ENCODE results near the gene PLXNB2. TPM values are rescaled to one million over a fixed set of nuclear protein-coding genes. Genes with fewer than 3 reads are reported as not detected.

The PLXNB2 gene
- polyA plus RNA-seq, 1 experiment = 68.0 TPM

- Histone ChIP-seq H3K27ac (ENCODE audit: low read depth, low read length) (no peak overlapping the region), H3K4me3 (ENCODE audit: low read depth, low read length) (no peak overlapping the region), H3K27me3 (ENCODE audit: control insufficient read depth, insufficient read depth, low read length) (no peaks in the 10 kb centered on the region), H3K9me3 (ENCODE audit: control insufficient read depth, insufficient read depth, low read length) (no peaks in the 10 kb centered on the region)
- CTCF ChIA-PET = no interaction called here
- no peak for DNase-seq (ENCODE audit: low read depth, low spot score)
- TF ChIP-seq, protein P1, sequence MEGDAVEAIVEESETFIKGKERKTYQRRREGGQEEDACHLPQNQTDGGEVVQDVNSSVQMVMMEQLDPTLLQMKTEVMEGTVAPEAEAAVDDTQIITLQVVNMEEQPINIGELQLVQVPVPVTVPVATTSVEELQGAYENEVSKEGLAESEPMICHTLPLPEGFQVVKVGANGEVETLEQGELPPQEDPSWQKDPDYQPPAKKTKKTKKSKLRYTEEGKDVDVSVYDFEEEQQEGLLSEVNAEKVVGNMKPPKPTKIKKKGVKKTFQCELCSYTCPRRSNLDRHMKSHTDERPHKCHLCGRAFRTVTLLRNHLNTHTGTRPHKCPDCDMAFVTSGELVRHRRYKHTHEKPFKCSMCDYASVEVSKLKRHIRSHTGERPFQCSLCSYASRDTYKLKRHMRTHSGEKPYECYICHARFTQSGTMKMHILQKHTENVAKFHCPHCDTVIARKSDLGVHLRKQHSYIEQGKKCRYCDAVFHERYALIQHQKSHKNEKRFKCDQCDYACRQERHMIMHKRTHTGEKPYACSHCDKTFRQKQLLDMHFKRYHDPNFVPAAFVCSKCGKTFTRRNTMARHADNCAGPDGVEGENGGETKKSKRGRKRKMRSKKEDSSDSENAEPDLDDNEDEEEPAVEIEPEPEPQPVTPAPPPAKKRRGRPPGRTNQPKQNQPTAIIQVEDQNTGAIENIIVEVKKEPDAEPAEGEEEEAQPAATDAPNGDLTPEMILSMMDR (IDR thresholded peaks at IDR 0.05; ENCODE audit: low read depth, low read length) = no peak
- POLR2A ChIA-PET = no interaction called here
Measured at GRCh38 chr22:50346470-50346869, 39.0 kb upstream of the PLXNB2 start.

DNA sequence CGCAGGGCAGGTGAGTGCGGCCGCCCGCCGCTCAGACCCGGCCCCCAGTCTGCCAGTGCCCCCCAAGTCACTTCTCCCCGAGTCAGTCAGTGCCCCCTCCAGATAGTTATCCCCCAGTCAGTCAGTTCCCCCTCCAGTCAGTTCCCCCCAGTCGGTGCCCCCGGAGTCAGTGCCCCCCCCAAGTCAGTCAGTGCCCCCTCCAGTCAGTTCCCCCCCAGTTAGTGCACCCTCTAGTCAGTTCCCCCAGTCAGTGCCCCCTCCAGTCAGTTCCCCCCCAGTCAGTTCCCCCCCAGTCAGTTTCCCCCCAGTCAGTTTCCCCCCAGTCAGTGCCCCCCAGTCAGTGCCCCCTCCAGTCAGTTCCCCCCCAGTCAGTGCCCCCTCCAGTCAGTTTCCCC lies 36.1 kb upstream of the PLXNB2 start:
- Histone ChIP-seq H3K27ac (ENCODE audit: low read depth, low read length) (no peak overlapping the region), H3K4me3 (ENCODE audit: low read depth, low read length) (peak overlapping the region; percentile 73), H3K9me3 (ENCODE audit: control insufficient read depth, insufficient read depth, low read length) (no peaks in the 10 kb centered on the region; the same call in 1 of the 2 replicates), H3K27me3 (ENCODE audit: control insufficient read depth, insufficient read depth, low read length) (no peaks in the 10 kb centered on the region)
- ChIA-PET POLR2A (no interaction called here), CTCF (no interaction called here)
- no peak for DNase-seq (ENCODE audit: low read depth, low spot score)
- TF ChIP-seq, protein P1 (IDR thresholded peaks at IDR 0.05; ENCODE audit: low read depth, low read length) = no peak

DNA sequence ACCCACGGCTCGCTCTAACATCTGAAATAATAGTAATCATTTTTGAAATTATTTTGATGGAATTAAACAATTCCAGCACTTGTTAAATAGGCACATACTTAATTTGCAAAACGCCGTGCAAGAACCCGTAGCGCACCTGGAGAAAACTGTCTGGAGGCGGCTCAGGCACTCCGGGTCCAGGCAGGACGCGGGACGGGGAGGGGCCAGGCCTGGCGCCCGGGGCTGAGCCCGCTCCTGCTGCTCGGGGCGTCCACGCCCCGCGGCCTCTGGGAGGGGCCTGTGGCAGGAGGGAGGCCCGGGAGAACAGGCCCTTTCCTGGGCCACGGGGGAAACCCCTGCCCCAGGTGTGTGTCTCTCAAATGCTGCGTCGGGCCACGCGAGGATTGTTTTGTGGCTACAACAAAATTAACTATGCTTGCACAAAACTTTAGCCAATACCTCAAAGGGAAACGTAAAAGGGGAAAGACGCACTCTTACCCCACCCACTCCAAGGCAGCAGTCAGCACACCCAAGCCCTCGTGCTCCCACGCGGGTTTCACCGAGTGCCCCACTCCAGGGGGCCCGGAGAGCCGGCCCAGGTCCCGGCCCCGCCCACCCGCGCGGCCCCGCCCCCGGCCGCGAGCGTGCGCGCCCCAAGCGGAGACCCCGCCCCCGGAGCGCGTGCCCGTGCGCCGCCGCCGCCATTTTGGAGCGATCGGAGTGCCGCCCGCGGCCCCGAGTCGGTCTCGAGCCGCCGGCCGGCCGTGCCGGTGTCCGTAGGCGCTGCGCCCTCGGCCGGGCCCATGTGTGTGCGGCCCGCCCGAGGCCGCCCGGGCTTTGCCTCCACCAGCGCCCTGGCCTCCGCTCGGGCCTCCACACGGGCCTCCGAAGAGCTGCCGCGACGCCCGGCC lies 35.5 kb upstream of the PLXNB2 start, which contains the start of gene PPP6R2:
Gene PPP6R2, plus strand, starts transcription at position 677 of the 890 bp plus-strand sequence. CDS start 50,582 bp downstream, outside the sequence.
- TF ChIP-seq, protein P1 (IDR thresholded peaks at IDR 0.05; ENCODE audit: low read depth, low read length) = no peak
- H3K27ac ChIP-seq (ENCODE audit: low read depth, low read length) = peak within 1 kb of the TSS; percentile 39
- POLR2A ChIA-PET = no interaction called here
- H3K4me3 ChIP-seq (ENCODE audit: low read depth, low read length) = peak within 1 kb of the TSS; percentile 73
- CTCF ChIA-PET = interaction anchor here (0.5 to 2.6 kb wide), 12 partner anchors 10 to 112 kb away, joined by 3 to 25 read pairs (median 6); partner anchors contain the start of gene HDAC10
- no peaks in the 10 kb centered on the region; the same call in 1 of the 2 replicates for H3K9me3 ChIP-seq (ENCODE audit: control insufficient read depth, insufficient read depth, low read length)
- no peaks in the 10 kb centered on the region for H3K27me3 ChIP-seq (ENCODE audit: control insufficient read depth, insufficient read depth, low read length)
- no peak for DNase-seq (ENCODE audit: low read depth, low spot score)

- peak; percentile 61 for DNase-seq (ENCODE audit: low read depth, low spot score)
- Histone ChIP-seq H3K27me3 (ENCODE audit: control insufficient read depth, insufficient read depth, low read length) (no peaks in the 10 kb centered on the region), H3K9me3 (ENCODE audit: control insufficient read depth, insufficient read depth, low read length) (no peaks in the 10 kb centered on the region; the same call in 1 of the 2 replicates), H3K27ac (ENCODE audit: low read depth, low read length) (peak overlapping the region; percentile 21), H3K4me3 (ENCODE audit: low read depth, low read length) (peak overlapping the region; percentile 72)
- CTCF ChIA-PET = interaction anchor here (0.5 to 2.6 kb wide), 24 partner anchors 9 to 111 kb away, joined by 3 to 25 read pairs (median 4); partner anchors contain the start of genes HDAC10 and TUBGCP6
- POLR2A ChIA-PET = interaction anchor here (0.8 kb wide), 1 partner anchor 90 kb away, joined by 3 read pairs; the partner anchor contains the start of gene HDAC10
- TF ChIP-seq, protein P1 (IDR thresholded peaks at IDR 0.05; ENCODE audit: low read depth, low read length) = peak; percentile 98
Measured at GRCh38 chr22:50341977-50342650, 34.7 kb upstream of the PLXNB2 start.

Measured in AG04450 (cell line).